BE2C (cell line): ENCODE data around the gene RAB28.

Experiments used
- DNase-seq: peaks from one replicate; pipeline ENCODE4 v3.0.0-alpha.2; 2020
- H3K27me3 ChIP-seq: fragments of 250-450 bp; sonication (Bioruptor Pico); 2 replicates; pipeline ENCODE4 v1.5.1; 2020; ENCODE audit warnings: mild to moderate bottlenecking
- H3K36me3 ChIP-seq: fragments of 250-450 bp; sonication (Bioruptor Pico); 2 replicates; pipeline ENCODE4 v1.5.1; 2020; ENCODE audit warnings: mild to moderate bottlenecking
- H3K4me1 ChIP-seq: fragments of 250-450 bp; sonication (Bioruptor Pico); 2 replicates; pipeline ENCODE4 v1.5.1; 2020
- H3K4me3 ChIP-seq: 2 replicates; pipeline ENCODE4 v1.5.1; 2011; ENCODE audit warnings: low read depth, low read length
- H3K9me3 ChIP-seq: fragments of 250-450 bp; sonication (Bioruptor Pico); 2 replicates; pipeline ENCODE4 v1.5.1; 2020
- TF ChIP-seq, protein P1 (sequence below): IDR thresholded peaks from 2 replicates; pipeline ENCODE4 v1.5.1; 2012; ENCODE audit warnings: mild to moderate bottlenecking, low read depth, low read length

Gene RAB28

DNA sequence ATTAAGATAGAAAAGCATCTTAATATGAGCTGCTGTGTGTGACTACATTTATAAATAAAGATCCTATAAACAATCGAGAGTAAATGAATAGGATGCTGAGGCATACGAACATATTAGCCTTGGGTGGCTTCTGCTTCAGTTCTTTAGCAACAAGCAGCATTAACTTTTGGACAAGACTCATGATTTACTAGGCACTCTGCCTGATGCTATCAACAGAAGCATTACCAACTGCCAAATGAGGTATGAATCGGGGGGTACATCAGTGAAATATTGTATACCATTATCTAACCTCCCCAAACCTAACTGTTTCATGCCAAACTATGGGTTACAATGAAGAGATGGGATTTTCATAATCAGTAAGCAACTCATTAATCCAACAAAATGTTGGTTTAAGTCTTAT is 113.1 kb downstream of the RAB28 start:
- no peak for DNase-seq
- H3K4me1 ChIP-seq, result no peaks in the 10 kb centered on the region
- H3K27me3 ChIP-seq, result no peaks in the 10 kb centered on the region
- no peaks in the 10 kb centered on the region for H3K9me3 ChIP-seq
- TF ChIP-seq, protein P1, sequence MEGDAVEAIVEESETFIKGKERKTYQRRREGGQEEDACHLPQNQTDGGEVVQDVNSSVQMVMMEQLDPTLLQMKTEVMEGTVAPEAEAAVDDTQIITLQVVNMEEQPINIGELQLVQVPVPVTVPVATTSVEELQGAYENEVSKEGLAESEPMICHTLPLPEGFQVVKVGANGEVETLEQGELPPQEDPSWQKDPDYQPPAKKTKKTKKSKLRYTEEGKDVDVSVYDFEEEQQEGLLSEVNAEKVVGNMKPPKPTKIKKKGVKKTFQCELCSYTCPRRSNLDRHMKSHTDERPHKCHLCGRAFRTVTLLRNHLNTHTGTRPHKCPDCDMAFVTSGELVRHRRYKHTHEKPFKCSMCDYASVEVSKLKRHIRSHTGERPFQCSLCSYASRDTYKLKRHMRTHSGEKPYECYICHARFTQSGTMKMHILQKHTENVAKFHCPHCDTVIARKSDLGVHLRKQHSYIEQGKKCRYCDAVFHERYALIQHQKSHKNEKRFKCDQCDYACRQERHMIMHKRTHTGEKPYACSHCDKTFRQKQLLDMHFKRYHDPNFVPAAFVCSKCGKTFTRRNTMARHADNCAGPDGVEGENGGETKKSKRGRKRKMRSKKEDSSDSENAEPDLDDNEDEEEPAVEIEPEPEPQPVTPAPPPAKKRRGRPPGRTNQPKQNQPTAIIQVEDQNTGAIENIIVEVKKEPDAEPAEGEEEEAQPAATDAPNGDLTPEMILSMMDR, result no peak
- no peak overlapping the region for H3K4me3 ChIP-seq
- no peaks in the 10 kb centered on the region for H3K36me3 ChIP-seq

- no peak for DNase-seq
- Histone ChIP-seq H3K36me3 (no peaks in the 10 kb centered on the region), H3K4me1 (no peaks in the 10 kb centered on the region), H3K4me3 (no peak overlapping the region), H3K9me3 (no peaks in the 10 kb centered on the region), H3K27me3 (no peaks in the 10 kb centered on the region)
- TF ChIP-seq, protein P1, result no peak
Measured at GRCh38 chr4:13368217-13368616, 115.9 kb downstream of the RAB28 start.

DNA sequence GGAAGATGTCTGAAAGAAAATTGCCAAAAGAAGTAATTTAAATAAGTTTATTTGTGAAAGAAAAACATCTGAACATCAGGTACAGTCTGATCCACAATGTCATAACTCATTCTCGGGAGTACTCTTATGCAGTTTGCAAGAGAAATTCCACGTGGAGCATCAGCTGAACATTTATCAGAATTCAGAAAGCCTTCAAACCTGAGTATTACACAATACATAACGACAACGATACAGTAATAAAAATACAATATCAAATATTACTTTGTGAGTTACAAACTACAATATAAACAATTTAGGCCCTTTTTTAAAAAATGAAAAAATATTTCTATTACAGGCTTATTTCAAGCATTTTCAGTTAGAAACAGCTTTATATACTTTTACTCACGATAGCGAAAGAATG is 116.4 kb downstream of the RAB28 start:
- DNase-seq, result no peak
- Histone ChIP-seq H3K4me1 (no peaks in the 10 kb centered on the region), H3K4me3 (no peak overlapping the region), H3K27me3 (no peaks in the 10 kb centered on the region), H3K36me3 (no peaks in the 10 kb centered on the region), H3K9me3 (no peaks in the 10 kb centered on the region)
- TF ChIP-seq, protein P1, result no peak

DNA sequence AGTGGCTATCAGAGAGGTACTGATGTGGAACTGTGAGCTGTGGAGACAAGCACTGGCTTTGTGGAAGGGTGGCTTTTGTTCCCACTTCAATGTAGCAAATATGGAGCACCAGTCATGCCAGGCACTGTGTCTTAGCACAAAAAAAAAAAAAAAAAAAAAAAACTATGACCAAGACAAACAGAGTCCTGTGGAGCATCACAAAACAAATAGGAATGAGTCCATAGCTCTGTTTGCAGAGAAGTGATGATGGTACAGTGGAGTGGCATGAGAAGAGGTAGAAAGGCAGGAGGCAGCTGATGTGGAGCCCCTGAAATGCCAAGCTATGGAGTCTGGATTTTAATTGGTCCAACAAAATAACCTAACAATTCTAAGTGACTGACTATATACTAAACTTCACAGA is 116.9 kb downstream of the RAB28 start:
- Histone ChIP-seq H3K4me3 (no peak overlapping the region), H3K4me1 (no peaks in the 10 kb centered on the region)

DNA sequence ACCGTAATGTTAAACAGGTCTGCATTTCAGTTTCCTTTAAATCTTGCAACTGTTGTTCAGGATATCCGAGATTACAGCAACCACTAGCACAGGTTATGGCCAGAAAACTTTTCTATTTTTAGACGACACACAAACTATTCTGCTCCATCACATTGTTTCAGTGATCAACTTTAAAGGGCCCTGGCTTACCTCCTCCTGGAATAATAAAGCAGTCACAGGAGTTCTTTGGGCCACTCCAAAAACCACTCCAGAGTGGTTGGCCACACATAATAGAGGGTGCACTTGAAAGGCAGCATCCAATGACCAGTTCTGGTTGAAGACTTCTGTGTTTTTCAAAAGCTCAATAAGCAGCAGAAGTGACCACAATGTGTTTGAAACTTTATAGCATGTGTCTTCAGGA is 118.9 kb downstream of the RAB28 start:
- Histone ChIP-seq H3K4me1 (no peaks in the 10 kb centered on the region), H3K4me3 (no peak overlapping the region), H3K27me3 (no peaks in the 10 kb centered on the region), H3K36me3 (no peaks in the 10 kb centered on the region), H3K9me3 (no peaks in the 10 kb centered on the region)
- no peak for DNase-seq
- TF ChIP-seq, protein P1, result no peak

More for the DNA sequence above, 116.9 kb downstream of the RAB28 start:
- DNase-seq, result no peak
- Histone ChIP-seq H3K9me3 (no peaks in the 10 kb centered on the region), H3K36me3 (no peaks in the 10 kb centered on the region), H3K27me3 (no peaks in the 10 kb centered on the region)
- TF ChIP-seq, protein P1, result no peak

GRCh38 chr4:13364653-13365052 is 119.5 kb downstream of the RAB28 start:
- DNase-seq, result no peak
- H3K4me1 ChIP-seq, result no peaks in the 10 kb centered on the region
- H3K4me3 ChIP-seq, result no peak overlapping the region
- no peaks in the 10 kb centered on the region for H3K36me3 ChIP-seq
- TF ChIP-seq, protein P1, result no peak
- H3K27me3 ChIP-seq, result no peaks in the 10 kb centered on the region
- no peaks in the 10 kb centered on the region for H3K9me3 ChIP-seq
